Gastrocnemius medialis (tissue), 4 donors: Measurements from ENCODE around the gene SLC1A7.

ENCODE experiments used
- POLR2A ChIP-seq, 2 donors: fragments of 450-650 bp; IDR thresholded peaks; one replicate each; pipeline ENCODE4 v1.6.1; 2017; ENCODE audit warnings: antibody characterized with exemption in 2 of 2, mild to moderate bottlenecking in 2 of 2, moderate library complexity in 2 of 2
- TF ChIP-seq, protein P1 (sequence below), 5 experiments: fragments of 450-650 bp in 3 of 5; fragments of 200-600 bp in 2 of 5; sonication (generic) in 2 of 5; IDR thresholded peaks in 4 of 5; conservative IDR thresholded peaks in 1 of 5; 1 replicate in 4 of 5; 2 replicates in 1 of 5; pipeline ENCODE4 v1.5.1; 2016 to 2019; ENCODE audit warnings: antibody characterized with exemption in 5 of 5, mild to moderate bottlenecking in 3 of 5, moderate library complexity in 3 of 5

- TF ChIP-seq, protein P1, sequence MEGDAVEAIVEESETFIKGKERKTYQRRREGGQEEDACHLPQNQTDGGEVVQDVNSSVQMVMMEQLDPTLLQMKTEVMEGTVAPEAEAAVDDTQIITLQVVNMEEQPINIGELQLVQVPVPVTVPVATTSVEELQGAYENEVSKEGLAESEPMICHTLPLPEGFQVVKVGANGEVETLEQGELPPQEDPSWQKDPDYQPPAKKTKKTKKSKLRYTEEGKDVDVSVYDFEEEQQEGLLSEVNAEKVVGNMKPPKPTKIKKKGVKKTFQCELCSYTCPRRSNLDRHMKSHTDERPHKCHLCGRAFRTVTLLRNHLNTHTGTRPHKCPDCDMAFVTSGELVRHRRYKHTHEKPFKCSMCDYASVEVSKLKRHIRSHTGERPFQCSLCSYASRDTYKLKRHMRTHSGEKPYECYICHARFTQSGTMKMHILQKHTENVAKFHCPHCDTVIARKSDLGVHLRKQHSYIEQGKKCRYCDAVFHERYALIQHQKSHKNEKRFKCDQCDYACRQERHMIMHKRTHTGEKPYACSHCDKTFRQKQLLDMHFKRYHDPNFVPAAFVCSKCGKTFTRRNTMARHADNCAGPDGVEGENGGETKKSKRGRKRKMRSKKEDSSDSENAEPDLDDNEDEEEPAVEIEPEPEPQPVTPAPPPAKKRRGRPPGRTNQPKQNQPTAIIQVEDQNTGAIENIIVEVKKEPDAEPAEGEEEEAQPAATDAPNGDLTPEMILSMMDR (IDR thresholded peaks at IDR 0.05 in 4 of 5, conservative IDR thresholded peaks at IDR 0.05 in 1 of 5): no peak
- no peak for TF ChIP-seq POLR2A (IDR thresholded peaks at IDR 0.05)
Observed at GRCh38 chr1:53112861-53113260, 29.6 kb downstream of the SLC1A7 start.
